ENCODE measurements around the gene CNTNAP5. TPM values are rescaled to one million over a fixed set of nuclear protein-coding genes. Genes with fewer than 3 reads are reported as not detected.

CNTNAP5 gene
- total RNA-seq, 1 experiment from 2014 or later: not detected

GRCh38 chr2:124261456-124261855 lies 236.4 kb downstream of the CNTNAP5 start:
- DNase-seq (ENCODE audit: low read depth): no peak

- no peak for DNase-seq (ENCODE audit: low read depth)
Observed at GRCh38 chr2:124264551-124265091, 239.5 kb downstream of the CNTNAP5 start.

GRCh38 chr2:124267794-124268193 lies 242.7 kb downstream of the CNTNAP5 start:
- DNase-seq (ENCODE audit: low read depth): no peak

- no peak for DNase-seq (ENCODE audit: low read depth)
Observed at GRCh38 chr2:124269348-124269747, 244.3 kb downstream of the CNTNAP5 start.

GRCh38 chr2:124272261-124272841 lies 247.3 kb downstream of the CNTNAP5 start:
- DNase-seq (ENCODE audit: low read depth): no peak

- DNase-seq (ENCODE audit: low read depth): no peak
Observed at GRCh38 chr2:124281541-124281940, 256.5 kb downstream of the CNTNAP5 start.

- DNase-seq (ENCODE audit: low read depth): peak; percentile 0
Observed at GRCh38 chr2:124283096-124283495, 258.0 kb downstream of the CNTNAP5 start.

- no peak for DNase-seq (ENCODE audit: low read depth)
Observed at GRCh38 chr2:124286089-124286783, 261.1 kb downstream of the CNTNAP5 start.

- DNase-seq (ENCODE audit: low read depth): no peak
Observed at GRCh38 chr2:124289060-124289459, 264.0 kb downstream of the CNTNAP5 start.

GRCh38 chr2:124289615-124290014 lies 264.5 kb downstream of the CNTNAP5 start:
- DNase-seq (ENCODE audit: low read depth): no peak

GRCh38 chr2:124296470-124296869 lies 271.4 kb downstream of the CNTNAP5 start:
- no peak for DNase-seq (ENCODE audit: low read depth)

GRCh38 chr2:124301915-124302314 lies 276.8 kb downstream of the CNTNAP5 start:
- no peak for DNase-seq (ENCODE audit: low read depth)

- DNase-seq (ENCODE audit: low read depth): no peak
Observed at GRCh38 chr2:124308319-124309062, 283.4 kb downstream of the CNTNAP5 start.

- DNase-seq (ENCODE audit: low read depth): no peak
Observed at GRCh38 chr2:124309563-124310138, 284.6 kb downstream of the CNTNAP5 start.

GRCh38 chr2:124310671-124311070 lies 285.6 kb downstream of the CNTNAP5 start:
- no peak for DNase-seq (ENCODE audit: low read depth)

GRCh38 chr2:124314084-124314483 lies 289.0 kb downstream of the CNTNAP5 start:
- DNase-seq (ENCODE audit: low read depth): no peak

- DNase-seq (ENCODE audit: low read depth): no peak
Observed at GRCh38 chr2:124315221-124315880, 290.3 kb downstream of the CNTNAP5 start.

GRCh38 chr2:124316133-124316532 lies 291.0 kb downstream of the CNTNAP5 start:
- no peak for DNase-seq (ENCODE audit: low read depth)

GRCh38 chr2:124316881-124317605 lies 292.0 kb downstream of the CNTNAP5 start:
- DNase-seq (ENCODE audit: low read depth): no peak

GRCh38 chr2:124317628-124318027 lies 292.5 kb downstream of the CNTNAP5 start:
- no peak for DNase-seq (ENCODE audit: low read depth)

GRCh38 chr2:124318913-124319312 lies 293.8 kb downstream of the CNTNAP5 start:
- no peak for DNase-seq (ENCODE audit: low read depth)

Data from LHCN-M2 (cell line).